HG03103 (cell line): Measurements from ENCODE around the gene AVEN.
"Not testable (repeated sequence)": the region's sequence is repeated elsewhere in the genome, so short reads cannot be mapped to it uniquely, and the experiment has no call there.

Experiments used
- ATAC-seq: cut with Tn5 transposase; IDR thresholded peaks from one replicate; pipeline ENCODE4 v1.9.1; 2021; ENCODE audit warnings: low read depth; ENCODE audit not compliant: unreplicated experiment

The AVEN gene

GRCh38 chr15:33857726-33858125 is 181.3 kb downstream of the AVEN start:
- no peak for ATAC-seq

GRCh38 chr15:33852570-33852969 is 186.4 kb downstream of the AVEN start:
- no peak for ATAC-seq

DNA sequence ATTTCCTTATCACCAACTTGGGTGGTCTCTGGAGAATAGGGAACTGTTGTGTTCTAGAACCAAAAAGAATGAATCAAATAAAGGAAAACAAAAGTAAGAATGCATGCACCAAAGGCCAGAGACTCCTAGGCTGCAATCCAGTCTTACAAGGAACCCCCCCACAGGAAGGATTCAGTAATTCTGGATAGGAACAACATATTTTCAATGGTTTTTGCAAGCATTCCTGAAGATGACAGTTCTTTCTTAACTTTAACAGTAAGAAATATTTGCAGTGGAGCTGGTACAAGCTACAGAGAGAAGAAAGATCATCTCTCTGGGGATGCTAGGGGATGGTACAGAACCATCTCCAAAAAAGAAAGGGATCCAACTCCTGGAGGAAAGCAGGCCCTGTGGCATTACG is 186.9 kb downstream of the AVEN start:
- ATAC-seq = no peak

GRCh38 chr15:33851079-33851478 is 187.9 kb downstream of the AVEN start:
- ATAC-seq = no peak

- no peak for ATAC-seq
Observed at GRCh38 chr15:33848011-33848410, 191.0 kb downstream of the AVEN start.

- ATAC-seq = no peak
Observed at GRCh38 chr15:33846862-33847261, 192.1 kb downstream of the AVEN start.

GRCh38 chr15:33846142-33846541 is 192.9 kb downstream of the AVEN start:
- ATAC-seq = no peak

DNA sequence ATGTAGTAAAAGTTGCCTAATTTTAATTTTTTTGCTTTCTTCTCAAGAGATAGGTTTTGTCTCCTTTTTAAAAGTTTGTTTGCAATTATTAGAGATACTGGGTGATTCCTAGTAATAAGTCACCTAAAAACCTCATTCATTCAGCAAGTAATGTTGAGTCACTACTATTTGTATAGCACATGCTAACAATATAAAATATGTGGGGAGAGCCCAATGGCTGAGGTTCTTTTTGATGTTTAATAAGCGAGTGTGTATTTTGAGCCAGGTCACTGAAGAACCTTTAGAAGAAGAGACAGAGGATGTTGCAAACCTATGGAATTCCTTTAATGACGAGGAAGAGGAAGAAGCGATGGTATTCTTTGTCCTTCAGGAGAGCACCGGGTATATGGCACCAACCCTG is 194.4 kb downstream of the AVEN start:
- no peak for ATAC-seq

DNA sequence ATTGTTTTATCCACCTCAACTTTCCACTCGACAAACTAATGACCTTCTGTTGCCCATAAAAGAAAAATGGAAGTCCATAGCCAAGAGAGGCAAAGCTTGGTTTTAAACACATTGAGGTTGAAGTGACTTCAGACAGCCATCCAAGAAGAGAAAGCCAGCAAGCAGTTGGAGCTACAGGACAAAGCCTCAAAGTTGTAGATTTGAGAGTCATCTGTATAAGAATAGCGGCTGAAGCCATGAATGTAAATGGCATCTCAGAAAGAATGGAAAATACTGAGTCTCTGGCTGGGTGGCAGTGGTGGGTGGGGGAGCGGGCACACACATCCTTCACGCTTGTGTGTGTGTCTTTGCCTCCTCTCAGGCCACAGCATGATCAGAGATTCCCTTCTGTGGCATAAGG is 194.8 kb downstream of the AVEN start:
- no peak for ATAC-seq

GRCh38 chr15:33840615-33841014 is 198.4 kb downstream of the AVEN start:
- no peak for ATAC-seq

- ATAC-seq = no peak
Observed at GRCh38 chr15:33839540-33839939, 199.5 kb downstream of the AVEN start.

- no peak for ATAC-seq
Observed at GRCh38 chr15:33837294-33837693, 201.7 kb downstream of the AVEN start.

GRCh38 chr15:33834892-33835743 is 203.9 kb downstream of the AVEN start:
- no peak for ATAC-seq

DNA sequence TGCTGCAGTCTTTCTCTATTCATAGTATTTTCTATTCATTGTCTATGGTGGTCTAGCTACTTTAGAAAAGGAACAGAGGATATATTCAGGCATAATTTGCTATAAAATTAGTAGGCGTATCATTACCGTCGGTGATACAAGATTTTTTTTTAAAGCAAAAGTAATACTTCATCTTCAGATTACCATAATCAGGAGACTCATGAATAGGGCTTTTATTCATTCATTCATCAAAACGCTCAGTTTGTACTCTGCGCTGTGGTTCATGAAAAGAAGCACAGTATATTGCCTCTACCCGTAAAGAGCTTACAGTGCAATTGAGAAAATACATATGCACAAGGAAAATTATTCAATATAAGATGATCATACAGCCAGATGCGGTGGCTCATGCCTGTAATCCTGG is 207.4 kb downstream of the AVEN start:
- ATAC-seq = no peak

DNA sequence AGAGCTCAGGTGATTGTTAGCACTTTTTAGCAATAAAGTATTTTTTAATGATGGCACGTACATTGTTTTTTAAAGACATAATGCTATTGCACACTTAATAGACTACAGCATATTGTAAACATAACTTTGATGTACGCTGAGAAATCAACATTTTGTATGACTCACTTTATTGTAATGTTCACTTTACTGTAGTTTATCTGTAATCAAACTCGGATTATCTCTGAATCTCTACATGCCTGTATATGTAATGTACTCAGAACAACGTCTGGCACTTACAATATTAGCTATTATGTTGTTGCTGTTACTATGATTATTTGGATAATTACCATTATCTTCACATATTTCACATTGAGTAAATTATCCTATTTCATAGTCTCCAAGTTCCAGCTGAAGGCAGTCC is 208.7 kb downstream of the AVEN start:
- ATAC-seq = no peak

- ATAC-seq = no peak
Observed at GRCh38 chr15:33826201-33826600, 212.8 kb downstream of the AVEN start.

DNA sequence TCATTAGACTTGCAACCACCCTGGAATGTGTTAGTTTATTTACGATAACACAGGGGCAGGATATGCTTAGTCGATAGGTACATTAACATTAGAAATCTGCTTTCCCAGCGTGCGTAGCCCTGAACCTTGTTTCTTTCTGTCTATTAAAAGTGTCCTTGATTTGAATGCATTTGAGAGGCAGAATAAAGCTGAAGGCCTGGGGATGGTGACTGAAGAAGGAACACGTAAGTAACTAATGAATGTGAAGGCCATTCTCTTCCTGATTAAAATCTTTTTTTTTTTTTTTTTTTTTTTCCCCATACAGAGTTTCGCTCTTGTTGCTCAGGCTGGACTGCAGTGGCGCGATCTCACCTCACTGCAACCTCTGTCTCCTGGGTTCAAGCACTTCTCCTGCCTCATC is 213.6 kb downstream of the AVEN start:
- no peak for ATAC-seq

- no peak for ATAC-seq
Observed at GRCh38 chr15:33823119-33823518, 215.9 kb downstream of the AVEN start.

- ATAC-seq = no peak
Observed at GRCh38 chr15:33822479-33822878, 216.5 kb downstream of the AVEN start.

GRCh38 chr15:33819499-33819898 is 219.5 kb downstream of the AVEN start:
- ATAC-seq = not testable (repeated sequence)
